GM12874 (cell line): Measurements from ENCODE around the gene PROB1.

Experiments
- CTCF ChIP-seq: IDR thresholded peaks from 2 replicates; pipeline ENCODE4 v1.5.1; 2011; ENCODE audit warnings: low read depth, mild to moderate bottlenecking, control low read depth, low read length, moderate library complexity; ENCODE audit not compliant: insufficient read depth

The PROB1 gene

GRCh38 chr5:139387611-139388197 lies 7.2 kb downstream of the PROB1 start:
- TF ChIP-seq CTCF: no peak

GRCh38 chr5:139386050-139386438 lies 8.9 kb downstream of the PROB1 start:
- no peak for TF ChIP-seq CTCF

GRCh38 chr5:139385061-139386049 lies 9.5 kb downstream of the PROB1 start:
- TF ChIP-seq CTCF: no peak

GRCh38 chr5:139384591-139385051 lies 10.3 kb downstream of the PROB1 start:
- no peak for TF ChIP-seq CTCF

- no peak for TF ChIP-seq CTCF
These were observed 10.8 kb downstream of the PROB1 start for GRCh38 chr5:139383993-139384590.

GRCh38 chr5:139383275-139383992 lies 11.5 kb downstream of the PROB1 start, which contains the start of gene SLC23A1:
SLC23A1 (minus strand) TSS chr5:139383297; CDS start chr5:139383253, 44 bp downstream.
- TF ChIP-seq CTCF: no peak
